ENCODE data around the gene E4F1. TPM values are rescaled to one million over a fixed set of nuclear protein-coding genes. Genes with fewer than 3 reads are reported as not detected.

Gene E4F1
- total RNA-seq, 2 experiments from 2014 or later = 21.2 to 21.7 TPM

DNA sequence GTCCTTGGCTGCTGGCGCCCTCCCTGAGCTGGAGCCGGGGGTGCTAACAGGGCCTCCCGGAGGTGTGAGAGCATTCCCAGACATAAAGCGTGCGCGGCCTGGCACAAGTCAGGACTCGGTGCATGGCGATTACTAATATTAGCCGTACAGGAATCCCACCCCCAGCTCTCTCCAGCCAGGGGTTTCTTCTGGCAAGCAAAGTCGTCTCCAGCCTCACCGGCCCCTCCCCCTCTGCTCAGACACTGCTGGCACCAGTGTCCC is 32.0 kb upstream of the E4F1 start:
- intact Hi-C loops (cut with micrococcal nuclease) = no loop called here
- Mint-ChIP-seq H3K4me1 (ENCODE audit: low read depth) (peaks cover 4% of the 10 kb centered on the region), H3K27me3 (ENCODE audit: low read depth) (peaks cover 8% of the 10 kb centered on the region), H3K4me3 (no peak overlapping the region), H3K9me3 (no peaks in the 10 kb centered on the region), H3K36me3 (ENCODE audit: low read depth) (no peaks in the 10 kb centered on the region), H3K27ac (no peak overlapping the region)
- DNase-seq = no peak
- CTCF ChIA-PET = no interaction called here

DNA sequence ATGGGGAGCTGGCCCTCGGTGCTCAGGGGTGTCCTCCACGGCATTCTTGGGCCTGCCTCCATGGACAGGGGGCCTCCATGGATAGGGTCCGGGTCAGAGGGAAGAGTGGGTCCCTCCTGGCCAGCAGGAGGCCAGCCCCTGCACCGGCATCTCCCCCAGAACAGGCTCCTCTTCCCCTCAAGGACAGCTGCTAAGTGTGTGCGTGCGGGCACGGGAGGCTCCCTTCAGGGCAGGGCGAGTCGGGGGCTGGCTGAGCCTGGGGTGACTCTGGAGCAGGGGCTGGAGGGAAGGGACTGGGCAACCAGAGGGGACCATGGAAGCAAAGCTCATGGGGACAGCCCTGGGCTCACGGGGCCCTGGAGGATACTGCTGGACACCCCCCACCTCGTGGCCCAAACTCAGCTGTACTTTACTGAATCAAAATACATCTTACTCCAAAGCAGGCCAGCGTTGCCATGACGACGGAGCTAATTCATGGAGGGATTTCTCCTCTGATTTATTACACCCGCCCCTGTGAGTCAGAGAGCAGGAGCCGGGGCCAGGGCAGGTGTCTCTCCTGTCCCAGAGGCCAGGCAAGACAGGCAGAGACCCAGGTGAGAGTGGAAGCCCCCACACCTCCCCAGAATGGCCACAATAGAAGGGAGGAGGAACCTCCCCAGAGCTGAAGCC is 29.1 kb upstream of the E4F1 start:
- CTCF ChIA-PET = interaction anchor here (0.6 to 2.0 kb wide), 13 partner anchors 9 to 536 kb away, joined by 3 to 10 read pairs (median 5); partner anchors contain the start of genes ECI1, MLST8 and PGP
- no peak overlapping the region for H3K27ac Mint-ChIP-seq
- no peaks in the 10 kb centered on the region for H3K9me3 Mint-ChIP-seq
- peaks cover 26% of the 10 kb centered on the region for H3K27me3 Mint-ChIP-seq (ENCODE audit: low read depth)
- no peak overlapping the region for H3K4me3 Mint-ChIP-seq
- intact Hi-C loops (cut with micrococcal nuclease) = loop anchor here (2.0 kb wide), 1 partner anchor 293 kb away; no protein-coding TSS in a partner anchor
- peaks cover 4% of the 10 kb centered on the region for H3K4me1 Mint-ChIP-seq (ENCODE audit: low read depth)
- H3K36me3 Mint-ChIP-seq (ENCODE audit: low read depth) = no peaks in the 10 kb centered on the region
- no peak for DNase-seq

DNA sequence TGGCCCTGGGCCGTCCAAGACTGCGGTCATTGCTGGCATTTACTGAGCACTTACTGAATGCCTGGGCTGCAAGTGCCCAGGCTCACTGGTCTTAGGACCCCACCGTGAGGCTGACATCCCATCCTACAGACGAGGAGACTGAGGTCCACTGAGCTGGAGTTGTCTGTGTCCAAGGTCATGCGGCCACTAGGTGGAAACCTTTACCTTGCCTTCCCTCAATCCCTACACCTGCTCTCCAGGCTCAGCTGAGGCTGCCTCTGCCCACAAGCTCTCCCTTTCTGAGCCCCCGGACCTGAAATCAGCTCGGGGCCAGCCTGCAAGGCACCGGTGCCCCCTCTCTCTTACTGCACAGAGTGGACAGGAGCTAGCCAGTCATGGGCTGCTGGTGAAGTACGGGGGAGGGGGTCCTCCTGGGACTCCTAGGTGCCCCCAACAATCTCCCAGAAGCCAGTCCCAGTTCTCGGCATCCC is 28.5 kb upstream of the E4F1 start:
- peak; percentile 71 for DNase-seq
- Mint-ChIP-seq H3K4me1 (ENCODE audit: low read depth) (peaks cover 4% of the 10 kb centered on the region), H3K36me3 (ENCODE audit: low read depth) (no peaks in the 10 kb centered on the region), H3K27me3 (ENCODE audit: low read depth) (peaks cover 26% of the 10 kb centered on the region), H3K4me3 (no peak overlapping the region), H3K27ac (no peak overlapping the region), H3K9me3 (no peaks in the 10 kb centered on the region)
- intact Hi-C loops (cut with micrococcal nuclease) = loop anchor here (1.0 to 2.0 kb wide), 3 partner anchors 56 to 306 kb away; partner anchors contain the start of gene ECI1
- CTCF ChIA-PET = interaction anchor here (0.6 to 2.0 kb wide), 15 partner anchors 9 to 581 kb away, joined by 3 to 10 read pairs (median 4); partner anchors contain the start of genes ECI1, MLST8 and PGP

DNA sequence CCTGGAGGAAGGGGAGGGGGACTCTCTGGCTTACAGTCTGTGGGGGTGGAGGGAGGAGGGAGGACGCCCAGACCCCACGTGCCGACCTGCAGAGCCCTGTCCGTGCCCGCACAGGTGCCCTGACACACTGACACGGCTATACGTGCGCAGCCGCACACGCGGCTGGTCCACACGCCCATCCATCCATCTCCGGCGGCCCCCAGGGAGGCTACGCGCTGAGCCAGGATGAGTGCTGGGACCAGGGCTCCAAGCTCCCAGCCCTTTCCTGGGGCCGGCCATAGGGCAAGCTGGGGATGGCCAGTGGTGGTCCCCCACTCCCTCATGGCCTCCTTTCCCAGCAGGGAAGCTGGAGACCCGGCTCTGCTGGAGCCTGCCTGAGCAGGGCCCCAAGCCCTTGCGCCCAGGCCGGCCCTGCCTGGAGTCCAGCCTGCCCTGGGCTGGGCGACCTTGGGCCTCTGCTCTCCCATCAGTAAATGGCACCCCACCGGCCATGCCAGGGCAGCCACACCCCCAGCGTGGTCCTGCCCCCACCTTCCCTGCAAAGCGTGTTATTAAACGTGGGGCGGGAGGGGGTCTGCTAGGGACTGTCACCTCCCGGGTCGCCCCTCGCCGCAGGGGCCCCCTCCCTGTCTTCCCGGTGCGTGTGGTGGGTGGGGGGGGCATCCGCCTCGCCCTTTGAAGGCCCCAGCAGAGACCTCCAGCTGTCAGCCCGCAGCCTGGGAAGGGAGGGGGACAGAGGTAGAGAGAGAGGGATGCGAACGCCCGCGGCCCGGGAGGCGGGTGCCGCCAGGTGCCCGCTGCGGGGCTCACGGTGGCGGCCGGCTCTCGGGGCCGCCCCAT is 27.8 kb upstream of the E4F1 start:
- Mint-ChIP-seq H3K4me3 (peak overlapping the region; percentile 21), H3K9me3 (no peaks in the 10 kb centered on the region), H3K4me1 (ENCODE audit: low read depth) (peaks cover 4% of the 10 kb centered on the region), H3K27me3 (ENCODE audit: low read depth) (peaks cover 26% of the 10 kb centered on the region), H3K27ac (no peak overlapping the region), H3K36me3 (ENCODE audit: low read depth) (no peaks in the 10 kb centered on the region)
- CTCF ChIA-PET = interaction anchor here (0.6 to 2.0 kb wide), 11 partner anchors 8 to 581 kb away, joined by 3 to 10 read pairs (median 4); partner anchors contain the start of genes ECI1, MLST8 and PGP
- intact Hi-C loops (cut with micrococcal nuclease) = loop anchor here (1.0 to 2.0 kb wide), 3 partner anchors 56 to 306 kb away; partner anchors contain the start of gene ECI1
- DNase-seq = no peak

DNA sequence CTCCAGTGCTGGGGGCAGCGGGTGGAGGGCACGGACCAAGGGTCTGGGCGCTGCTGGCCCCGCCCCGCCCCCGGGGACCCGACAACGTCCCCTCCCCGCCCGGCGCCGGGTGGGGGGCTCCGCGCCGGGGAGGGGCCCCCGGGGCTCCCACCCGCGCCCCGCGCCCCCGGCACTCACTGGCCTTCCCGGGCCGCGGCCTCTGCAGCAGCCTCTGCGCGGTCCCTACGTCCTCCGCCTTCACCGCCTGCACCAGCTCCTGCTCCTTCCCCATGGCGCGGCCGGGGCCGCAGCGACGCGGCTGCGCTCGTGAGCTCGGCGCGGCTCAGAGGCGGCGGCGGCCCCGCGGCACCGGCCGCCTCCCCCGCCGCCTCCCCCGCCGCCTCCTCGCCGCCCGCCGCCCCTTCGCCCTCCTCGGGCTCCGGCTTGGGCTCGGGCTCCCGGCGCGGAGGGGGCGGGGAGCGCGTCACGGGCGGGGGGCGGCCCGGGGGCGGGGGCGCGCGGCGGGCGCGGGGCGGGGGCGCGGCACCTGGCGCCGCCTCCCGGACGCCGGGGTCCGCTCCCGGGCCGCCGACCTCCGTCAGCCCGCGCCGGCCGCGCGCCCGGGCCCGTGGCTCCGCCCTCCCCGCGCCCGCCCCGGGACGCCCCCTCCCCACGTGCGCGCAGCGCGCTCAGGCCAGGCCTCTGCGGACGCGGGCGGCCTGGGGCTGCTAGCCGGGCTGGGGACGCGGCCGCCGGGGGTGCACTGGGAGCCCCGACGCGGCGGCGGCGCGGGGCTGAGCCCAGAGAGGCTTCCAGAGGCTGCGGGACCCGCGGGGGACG is 27.0 kb upstream of the E4F1 start, which contains the start of gene CASKIN1:
TSS of gene CASKIN1 (minus strand) at position 444 of the 819 bp plus-strand sequence. CDS start at position 271, 173 bp downstream.
- no peak within 1 kb of the TSS for H3K27ac Mint-ChIP-seq
- intact Hi-C loops (cut with micrococcal nuclease) = no loop called here
- no peaks in the 10 kb centered on the region for H3K36me3 Mint-ChIP-seq (ENCODE audit: low read depth)
- CTCF ChIA-PET = no interaction called here
- H3K4me3 Mint-ChIP-seq = peak within 1 kb of the TSS; percentile 50
- no peaks in the 10 kb centered on the region for H3K9me3 Mint-ChIP-seq
- H3K4me1 Mint-ChIP-seq (ENCODE audit: low read depth) = peaks cover 4% of the 10 kb centered on the region
- DNase-seq = no peak
- H3K27me3 Mint-ChIP-seq (ENCODE audit: low read depth) = peaks cover 26% of the 10 kb centered on the region

DNA sequence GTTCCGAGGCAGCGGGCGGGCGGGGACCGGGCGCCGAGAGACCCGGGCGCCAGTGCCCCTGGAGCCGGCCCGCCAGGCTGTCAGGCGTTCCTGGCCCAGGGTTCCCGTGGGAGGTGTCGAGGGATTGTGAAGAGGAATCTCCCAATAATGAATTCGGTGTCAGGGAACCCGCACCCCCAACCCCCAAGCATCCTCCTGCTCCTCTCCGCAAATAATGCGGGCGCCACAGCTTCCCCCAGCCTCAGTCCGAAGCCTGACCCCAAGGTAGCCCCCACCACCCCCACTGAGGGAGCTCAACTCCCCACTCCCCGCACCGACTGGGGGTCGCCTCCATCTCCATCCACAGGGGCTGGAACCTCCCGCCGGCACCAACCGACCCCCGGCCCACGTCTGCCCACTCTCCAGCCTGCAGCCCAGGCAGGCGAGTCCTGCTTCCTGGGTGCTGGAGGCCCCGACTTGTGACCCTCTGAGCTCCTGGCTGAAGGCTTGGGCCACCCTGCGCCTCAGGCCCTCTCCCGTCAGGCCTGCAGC is 26.3 kb upstream of the E4F1 start:
- no peak for DNase-seq
- Mint-ChIP-seq H3K4me1 (ENCODE audit: low read depth) (peaks cover 4% of the 10 kb centered on the region), H3K36me3 (ENCODE audit: low read depth) (no peaks in the 10 kb centered on the region), H3K9me3 (no peaks in the 10 kb centered on the region), H3K4me3 (peak overlapping the region; percentile 50), H3K27ac (no peak overlapping the region), H3K27me3 (ENCODE audit: low read depth) (peaks cover 26% of the 10 kb centered on the region)
- CTCF ChIA-PET = no interaction called here
- intact Hi-C loops (cut with micrococcal nuclease) = no loop called here

DNA sequence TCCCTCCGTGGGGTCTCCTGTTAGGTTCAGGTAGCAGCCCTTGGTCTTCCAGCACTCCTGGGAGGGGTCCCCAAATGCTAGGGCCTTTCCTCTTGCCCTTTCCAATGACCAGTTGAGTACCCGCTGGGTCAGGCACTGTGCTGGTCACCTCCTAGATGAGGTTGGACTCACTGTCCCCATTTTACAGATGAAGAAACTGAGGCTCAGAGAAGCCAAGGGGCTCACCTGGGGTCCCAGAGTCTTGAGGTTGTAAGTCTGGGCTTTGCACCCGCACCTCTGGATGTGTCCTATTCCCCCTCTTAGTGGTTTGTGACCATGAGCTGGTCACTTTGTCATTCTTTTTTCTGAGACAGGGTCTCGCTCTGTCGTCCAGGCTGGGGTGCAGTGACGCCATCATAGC is 25.6 kb upstream of the E4F1 start:
- CTCF ChIA-PET = no interaction called here
- no peak overlapping the region for H3K27ac Mint-ChIP-seq
- H3K4me1 Mint-ChIP-seq (ENCODE audit: low read depth) = peaks cover 4% of the 10 kb centered on the region
- H3K27me3 Mint-ChIP-seq (ENCODE audit: low read depth) = peaks cover 26% of the 10 kb centered on the region
- H3K9me3 Mint-ChIP-seq = no peaks in the 10 kb centered on the region
- no peak for DNase-seq
- H3K4me3 Mint-ChIP-seq = peak overlapping the region; percentile 27
- H3K36me3 Mint-ChIP-seq (ENCODE audit: low read depth) = no peaks in the 10 kb centered on the region
- intact Hi-C loops (cut with micrococcal nuclease) = no loop called here

DNA sequence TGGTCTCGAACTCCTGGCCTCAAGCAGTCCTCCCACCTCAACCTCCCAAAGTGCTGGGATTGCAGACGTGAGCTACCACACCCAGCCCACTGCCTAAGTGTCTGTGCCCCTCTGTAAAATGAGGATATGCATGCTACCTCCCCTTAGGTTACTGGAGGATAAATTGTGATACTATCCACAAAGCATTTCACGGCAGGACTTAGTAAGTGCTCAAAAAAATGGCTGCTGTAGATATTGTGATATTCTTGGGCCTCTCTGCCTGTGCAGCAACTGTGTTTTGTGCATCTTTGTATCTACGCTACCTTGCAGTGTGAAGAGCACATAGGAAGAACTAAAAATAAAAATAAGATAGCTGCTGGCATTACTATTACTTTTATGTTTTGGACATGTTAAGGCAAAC is 25.1 kb upstream of the E4F1 start:
- CTCF ChIA-PET = no interaction called here

DNA sequence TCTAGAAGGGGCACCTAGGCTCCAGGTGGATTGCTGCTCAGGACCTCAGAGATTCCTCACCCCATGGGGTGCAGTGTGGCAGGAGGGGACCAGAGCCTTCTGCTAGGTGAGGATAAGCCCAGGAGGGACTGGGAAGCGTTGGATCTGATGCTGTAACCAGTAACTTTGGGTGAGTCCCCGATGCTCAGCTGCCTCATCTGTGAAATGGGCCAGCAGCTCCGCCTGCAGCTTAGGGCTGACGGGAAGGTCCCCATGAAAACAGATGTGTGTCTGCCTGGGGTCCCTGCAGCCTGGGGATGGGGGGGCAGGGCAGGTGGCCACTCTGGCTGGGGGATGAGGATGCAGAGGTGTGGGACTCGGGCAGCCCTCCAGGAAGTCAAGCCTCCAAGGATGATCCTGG is 24.3 kb upstream of the E4F1 start:
- peaks cover 26% of the 10 kb centered on the region for H3K27me3 Mint-ChIP-seq (ENCODE audit: low read depth)
- intact Hi-C loops (cut with micrococcal nuclease) = no loop called here
- CTCF ChIA-PET = no interaction called here
- DNase-seq = no peak
- no peak overlapping the region for H3K27ac Mint-ChIP-seq
- H3K4me3 Mint-ChIP-seq = no peak overlapping the region
- no peaks in the 10 kb centered on the region for H3K36me3 Mint-ChIP-seq (ENCODE audit: low read depth)
- peaks cover 4% of the 10 kb centered on the region for H3K4me1 Mint-ChIP-seq (ENCODE audit: low read depth)
- H3K9me3 Mint-ChIP-seq = no peaks in the 10 kb centered on the region

More for the DNA sequence above, 25.1 kb upstream of the E4F1 start:
- Mint-ChIP-seq H3K27me3 (ENCODE audit: low read depth) (peaks cover 26% of the 10 kb centered on the region), H3K9me3 (no peaks in the 10 kb centered on the region), H3K27ac (no peak overlapping the region), H3K4me3 (peak overlapping the region; percentile 27), H3K36me3 (ENCODE audit: low read depth) (no peaks in the 10 kb centered on the region), H3K4me1 (ENCODE audit: low read depth) (peaks cover 4% of the 10 kb centered on the region)
- DNase-seq = no peak
- intact Hi-C loops (cut with micrococcal nuclease) = no loop called here

DNA sequence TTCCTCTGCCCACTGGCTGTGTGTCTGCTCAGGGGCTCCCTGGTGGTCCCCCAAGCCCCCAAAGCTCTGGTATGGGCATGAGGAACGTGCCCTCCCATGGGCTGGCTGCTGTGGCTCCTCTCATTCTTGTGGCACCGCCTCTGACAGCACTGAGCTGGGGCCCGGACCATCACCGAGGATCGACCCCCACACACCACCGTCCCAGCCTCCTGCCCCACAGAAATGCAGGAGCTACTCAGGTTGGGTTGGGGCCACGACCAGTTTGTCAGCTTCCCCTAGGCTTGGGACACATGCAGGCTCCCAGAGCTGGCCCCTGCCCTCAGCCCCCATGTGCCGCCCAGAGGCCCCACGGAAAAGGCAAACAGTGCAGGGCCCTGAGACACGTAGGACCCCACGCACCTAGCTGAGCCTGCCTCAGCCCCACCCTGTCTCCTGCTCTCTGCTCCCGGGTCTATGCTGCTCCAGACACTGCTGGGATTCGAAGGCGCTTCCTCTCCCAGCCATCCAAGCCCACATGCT is 23.7 kb upstream of the E4F1 start:
- Mint-ChIP-seq H3K27ac (no peak overlapping the region), H3K9me3 (no peaks in the 10 kb centered on the region), H3K4me3 (no peak overlapping the region), H3K36me3 (ENCODE audit: low read depth) (no peaks in the 10 kb centered on the region), H3K4me1 (ENCODE audit: low read depth) (peaks cover 9% of the 10 kb centered on the region), H3K27me3 (ENCODE audit: low read depth) (peaks cover 23% of the 10 kb centered on the region)
- intact Hi-C loops (cut with micrococcal nuclease) = no loop called here
- CTCF ChIA-PET = no interaction called here
- no peak for DNase-seq

DNA sequence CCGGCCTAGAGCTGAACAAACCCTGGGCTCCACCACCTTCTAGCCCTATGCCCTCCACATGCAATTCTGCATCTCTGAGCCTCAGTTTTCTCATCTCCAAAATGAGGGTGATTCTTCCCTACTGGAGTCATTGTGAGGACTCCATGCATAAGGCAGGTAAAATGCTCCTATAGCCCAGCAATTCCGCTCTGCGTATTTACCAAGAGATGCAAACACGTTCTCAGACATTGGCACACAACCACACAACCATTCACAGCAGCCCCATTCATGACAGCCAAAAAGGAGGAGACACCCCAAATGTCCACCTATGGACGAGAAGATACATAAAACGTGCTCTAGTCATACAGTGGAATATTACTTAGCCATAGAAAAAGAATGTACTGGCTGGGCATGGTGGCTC is 23.1 kb upstream of the E4F1 start:
- Mint-ChIP-seq H3K9me3 (no peaks in the 10 kb centered on the region), H3K27ac (no peak overlapping the region), H3K36me3 (ENCODE audit: low read depth) (no peaks in the 10 kb centered on the region), H3K4me3 (no peak overlapping the region), H3K4me1 (ENCODE audit: low read depth) (peaks cover 8% of the 10 kb centered on the region), H3K27me3 (ENCODE audit: low read depth) (peaks cover 19% of the 10 kb centered on the region)
- no peak for DNase-seq
- intact Hi-C loops (cut with micrococcal nuclease) = no loop called here
- CTCF ChIA-PET = no interaction called here
